Measurements from ENCODE around the gene MEGF6. TPM values are rescaled to one million over a fixed set of nuclear protein-coding genes. Genes with fewer than 3 reads are reported as not detected.

MEGF6 gene
- total and polyA plus RNA-seq, 2 donors (not counting 1 experiment from before 2014, with no cell fraction given): 43.2 to 77.3 TPM

DNA sequence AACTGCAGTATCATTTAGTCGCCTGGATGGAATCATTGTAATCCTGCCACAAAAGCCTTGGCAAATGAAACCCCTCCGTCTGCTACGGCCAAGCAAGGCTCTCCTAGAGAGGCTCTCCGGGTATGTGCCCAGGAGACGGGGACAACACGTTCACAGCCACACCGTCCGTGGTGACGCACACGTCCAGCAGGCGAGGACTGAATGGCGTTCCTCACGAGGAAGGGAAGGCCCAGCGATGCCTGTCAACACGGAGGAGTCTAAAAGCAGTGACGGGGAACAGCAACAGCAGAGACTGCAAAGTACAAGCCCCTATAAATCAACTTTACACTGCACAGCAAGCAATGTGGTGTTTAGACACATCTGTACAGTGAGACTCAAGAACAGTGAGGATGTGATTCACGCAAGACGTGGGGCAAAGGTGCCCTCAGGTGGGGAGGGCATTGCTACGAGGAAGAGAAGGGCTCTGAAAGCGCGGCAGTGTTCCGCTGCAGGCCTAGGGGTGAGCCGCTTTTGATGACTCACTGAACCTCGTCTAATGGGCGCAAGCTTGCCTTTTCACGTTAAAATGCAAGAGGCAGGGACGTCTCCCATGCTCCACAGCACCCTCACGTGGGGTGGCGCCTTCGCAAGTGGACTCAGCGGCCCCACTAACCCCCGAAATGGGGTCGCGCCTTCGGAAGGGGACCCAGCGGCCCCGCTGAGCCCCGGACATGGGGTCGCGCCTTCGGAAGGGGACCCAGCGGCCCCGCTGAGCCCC is 31.8 kb upstream of the MEGF6 start:
- intact Hi-C loops (cut with micrococcal nuclease): no loop called here
- Histone ChIP-seq H3K27me3 (replicated peaks in 1 of 4; ENCODE audit: control extremely low read depth in 1 of 4, control insufficient read depth in 3 of 4, insufficient read depth in 4 of 4, low read length in 3 of 4) (no peaks in the 10 kb centered on the region), H3K4me2 (replicated peaks; ENCODE audit: low read depth, low read length, poor library complexity, severe bottlenecking) (no peak overlapping the region), H3K9me3 (ENCODE audit: control extremely low read depth in 1 of 3, control insufficient read depth in 2 of 3, insufficient read depth in 1 of 3, low read length in 2 of 3) (no peaks in the 10 kb centered on the region), H3K79me2 (ENCODE audit: control insufficient read depth, insufficient read depth, low read length) (peaks cover 10% of the 10 kb centered on the region), H3K36me3 (replicated peaks in 1 of 2; ENCODE audit: control extremely low read depth in 1 of 2, control insufficient read depth in 1 of 2, extremely low read depth in 1 of 2, insufficient read depth in 2 of 2, low read length in 1 of 2) (peaks cover 3 to 39% of the 10 kb centered on the region in 2 experiments), H3K4me1 (ENCODE audit: control insufficient read depth in 2 of 2, insufficient read depth in 2 of 2, low read length in 2 of 2) (no peaks in the 10 kb centered on the region), H3K27ac (ENCODE audit: low read length in 2 of 2) (no peak overlapping the region), H3K9ac (ENCODE audit: low read length) (no peak overlapping the region), H4K20me1 (ENCODE audit: control insufficient read depth, insufficient read depth, low read length, poor library complexity, severe bottlenecking) (no peaks in the 10 kb centered on the region), H2AFZ (ENCODE audit: insufficient read depth, low read depth, low read length, poor library complexity, severe bottlenecking) (no peak overlapping the region), H3K4me3 (ENCODE audit: control extremely low read depth in 1 of 5, extremely low read depth in 1 of 5, insufficient read depth in 1 of 5, low read depth in 2 of 5, low read length in 4 of 5) (no peak overlapping the region)
- WGBS (ENCODE audit: insufficient coverage): 98% methylated on average over 24 of the region's 43 CpGs
- ChIA-PET CTCF (no interaction called here), POLR2A (no interaction called here)
- Mint-ChIP-seq H3K27ac (no peak overlapping the region), H3K4me3 (no peak overlapping the region), H3K4me1 (peaks cover 3% of the 10 kb centered on the region), H3K27me3 (no peaks in the 10 kb centered on the region), H3K9me3 (ENCODE audit: insufficient read depth) (no peaks in the 10 kb centered on the region)
- ATAC-seq (ENCODE audit: low read depth) (no peak), DNase-seq (no peak)
- TF ChIP-seq, protein P1, sequence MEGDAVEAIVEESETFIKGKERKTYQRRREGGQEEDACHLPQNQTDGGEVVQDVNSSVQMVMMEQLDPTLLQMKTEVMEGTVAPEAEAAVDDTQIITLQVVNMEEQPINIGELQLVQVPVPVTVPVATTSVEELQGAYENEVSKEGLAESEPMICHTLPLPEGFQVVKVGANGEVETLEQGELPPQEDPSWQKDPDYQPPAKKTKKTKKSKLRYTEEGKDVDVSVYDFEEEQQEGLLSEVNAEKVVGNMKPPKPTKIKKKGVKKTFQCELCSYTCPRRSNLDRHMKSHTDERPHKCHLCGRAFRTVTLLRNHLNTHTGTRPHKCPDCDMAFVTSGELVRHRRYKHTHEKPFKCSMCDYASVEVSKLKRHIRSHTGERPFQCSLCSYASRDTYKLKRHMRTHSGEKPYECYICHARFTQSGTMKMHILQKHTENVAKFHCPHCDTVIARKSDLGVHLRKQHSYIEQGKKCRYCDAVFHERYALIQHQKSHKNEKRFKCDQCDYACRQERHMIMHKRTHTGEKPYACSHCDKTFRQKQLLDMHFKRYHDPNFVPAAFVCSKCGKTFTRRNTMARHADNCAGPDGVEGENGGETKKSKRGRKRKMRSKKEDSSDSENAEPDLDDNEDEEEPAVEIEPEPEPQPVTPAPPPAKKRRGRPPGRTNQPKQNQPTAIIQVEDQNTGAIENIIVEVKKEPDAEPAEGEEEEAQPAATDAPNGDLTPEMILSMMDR (IDR thresholded peaks at IDR 0.05): no peak

GRCh38 chr1:3641816-3642215 is 30.5 kb upstream of the MEGF6 start:
- H3K27ac Mint-ChIP-seq: no peak overlapping the region
- CTCF ChIA-PET: interaction anchor here (1.2 kb wide), 1 partner anchor 13 kb away, joined by 4 read pairs; no protein-coding TSS in a partner anchor
- WGBS (ENCODE audit: insufficient coverage): no CpG with 5 or more reads among the region's 11 CpGs
- no peaks in the 10 kb centered on the region for H3K9me3 Mint-ChIP-seq (ENCODE audit: insufficient read depth)
- H3K36me3 ChIP-seq (replicated peaks in 1 of 2; ENCODE audit: control extremely low read depth in 1 of 2, control insufficient read depth in 1 of 2, extremely low read depth in 1 of 2, insufficient read depth in 2 of 2, low read length in 1 of 2): peaks cover 3 to 47% of the 10 kb centered on the region in 2 experiments
- intact Hi-C loops (cut with micrococcal nuclease): no loop called here
- no peak overlapping the region for H2AFZ ChIP-seq (ENCODE audit: insufficient read depth, low read depth, low read length, poor library complexity, severe bottlenecking)
- no peak for ATAC-seq (ENCODE audit: low read depth)
- DNase-seq: no peak
- H3K4me3 ChIP-seq (ENCODE audit: control extremely low read depth in 1 of 5, extremely low read depth in 1 of 5, insufficient read depth in 1 of 5, low read depth in 2 of 5, low read length in 4 of 5): no peak overlapping the region
- no peaks in the 10 kb centered on the region for H3K27me3 ChIP-seq (replicated peaks in 1 of 4; ENCODE audit: control extremely low read depth in 1 of 4, control insufficient read depth in 3 of 4, insufficient read depth in 4 of 4, low read length in 3 of 4)
- no peak overlapping the region for H3K9ac ChIP-seq (ENCODE audit: low read length)
- no peaks in the 10 kb centered on the region for H3K27me3 Mint-ChIP-seq
- no peaks in the 10 kb centered on the region for H3K4me1 Mint-ChIP-seq
- H3K27ac ChIP-seq (ENCODE audit: low read length in 2 of 2): no peak overlapping the region
- POLR2A ChIA-PET: no interaction called here
- H3K4me1 ChIP-seq (ENCODE audit: control insufficient read depth in 2 of 2, insufficient read depth in 2 of 2, low read length in 2 of 2): no peaks in the 10 kb centered on the region
- H3K79me2 ChIP-seq (ENCODE audit: control insufficient read depth, insufficient read depth, low read length): peaks cover 10% of the 10 kb centered on the region
- no peaks in the 10 kb centered on the region for H4K20me1 ChIP-seq (ENCODE audit: control insufficient read depth, insufficient read depth, low read length, poor library complexity, severe bottlenecking)
- TF ChIP-seq EZH2 (IDR thresholded peaks at IDR 0.05; ENCODE audit: borderline replicate concordance, insufficient read depth, low read depth, low read length, poor library complexity, severe bottlenecking): no peak
- TF ChIP-seq, protein P1 (IDR thresholded peaks at IDR 0.05): no peak
- no peak overlapping the region for H3K4me3 Mint-ChIP-seq
- no peak overlapping the region for H3K4me2 ChIP-seq (replicated peaks; ENCODE audit: low read depth, low read length, poor library complexity, severe bottlenecking)
- H3K9me3 ChIP-seq (ENCODE audit: control extremely low read depth in 1 of 3, control insufficient read depth in 2 of 3, insufficient read depth in 1 of 3, low read length in 2 of 3): no peaks in the 10 kb centered on the region
